Measurements from ENCODE around the gene RP9.
A peak's percentile ranks its signal among the peaks of the same experiment; 100 is the strongest.

Gene RP9

GRCh38 chr7:33066771-33067170 is 42.4 kb downstream of the RP9 start:
- Histone ChIP-seq H3K36me3 (ENCODE audit: control insufficient read depth in 1 of 2, insufficient read depth in 2 of 2, low read length in 2 of 2) (no peaks in the 10 kb centered on the region), H3K4me1 (ENCODE audit: control insufficient read depth in 1 of 2, insufficient read depth in 2 of 2, low read length in 2 of 2) (peaks cover 0 to 5% of the 10 kb centered on the region in 2 donors), H3K9me3 (ENCODE audit: control insufficient read depth in 1 of 2, low read length in 2 of 2) (peaks cover 10 to 16% of the 10 kb centered on the region in 2 donors), H3K27me3 (ENCODE audit: control insufficient read depth in 1 of 2, insufficient read depth in 2 of 2, low read length in 2 of 2) (no peaks in the 10 kb centered on the region), H3K4me3 (ENCODE audit: low read depth in 1 of 2, low read length in 2 of 2) (no peak overlapping the region), H3K9ac (ENCODE audit: low read depth in 1 of 2, low read length in 2 of 2) (no peak overlapping the region), H3K27ac (ENCODE audit: low read depth, low read length) (no peak overlapping the region)

DNA sequence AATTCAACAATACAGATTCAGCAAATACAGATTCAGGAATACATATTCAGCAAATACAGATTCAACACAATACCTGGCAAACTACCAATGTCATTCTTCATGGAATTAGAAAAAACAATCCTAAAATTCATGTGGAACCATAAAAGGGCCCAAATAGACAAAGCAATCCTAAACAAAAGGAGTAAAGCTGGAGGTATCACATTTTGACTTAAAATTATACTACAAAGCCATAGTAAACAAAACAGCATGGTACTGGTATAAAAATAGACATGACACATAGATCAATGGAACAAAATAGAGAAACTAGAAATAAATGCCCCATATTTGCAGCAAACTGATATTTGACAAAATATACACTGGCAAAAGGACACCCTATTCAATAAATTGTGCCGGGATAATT is 43.2 kb downstream of the RP9 start:
- H3K4me1 ChIP-seq (ENCODE audit: control insufficient read depth in 1 of 2, insufficient read depth in 2 of 2, low read length in 2 of 2) = peaks cover 5 to 12% of the 10 kb centered on the region in 2 donors
- H3K27ac ChIP-seq (ENCODE audit: low read depth, low read length) = no peak overlapping the region
- H3K27me3 ChIP-seq (ENCODE audit: control insufficient read depth in 1 of 2, insufficient read depth in 2 of 2, low read length in 2 of 2) = no peaks in the 10 kb centered on the region
- peaks cover 10 to 16% of the 10 kb centered on the region in 2 donors for H3K9me3 ChIP-seq (ENCODE audit: control insufficient read depth in 1 of 2, low read length in 2 of 2)
- no peaks in the 10 kb centered on the region for H3K36me3 ChIP-seq (ENCODE audit: control insufficient read depth in 1 of 2, insufficient read depth in 2 of 2, low read length in 2 of 2)
- no peak overlapping the region for H3K4me3 ChIP-seq (ENCODE audit: low read depth in 1 of 2, low read length in 2 of 2)
- no peak overlapping the region for H3K9ac ChIP-seq (ENCODE audit: low read depth in 1 of 2, low read length in 2 of 2)

GRCh38 chr7:33062782-33063443 is 46.3 kb downstream of the RP9 start:
- peak overlapping the region; percentile 85 to 89 for H3K4me3 ChIP-seq (ENCODE audit: low read depth in 1 of 2, low read length in 2 of 2)
- peak overlapping the region; percentile 97 for H3K27ac ChIP-seq (ENCODE audit: low read depth, low read length)
- H3K4me1 ChIP-seq (ENCODE audit: control insufficient read depth in 1 of 2, insufficient read depth in 2 of 2, low read length in 2 of 2) = peaks cover 13 to 21% of the 10 kb centered on the region in 2 donors
- H3K9me3 ChIP-seq (ENCODE audit: control insufficient read depth in 1 of 2, low read length in 2 of 2) = peaks cover 0 to 6% of the 10 kb centered on the region in 2 donors
- no peaks in the 10 kb centered on the region for H3K36me3 ChIP-seq (ENCODE audit: control insufficient read depth in 1 of 2, insufficient read depth in 2 of 2, low read length in 2 of 2)
- H3K9ac ChIP-seq (ENCODE audit: low read depth in 1 of 2, low read length in 2 of 2) = peak overlapping the region; percentile 74 to 86
- no peaks in the 10 kb centered on the region for H3K27me3 ChIP-seq (ENCODE audit: control insufficient read depth in 1 of 2, insufficient read depth in 2 of 2, low read length in 2 of 2)

DNA sequence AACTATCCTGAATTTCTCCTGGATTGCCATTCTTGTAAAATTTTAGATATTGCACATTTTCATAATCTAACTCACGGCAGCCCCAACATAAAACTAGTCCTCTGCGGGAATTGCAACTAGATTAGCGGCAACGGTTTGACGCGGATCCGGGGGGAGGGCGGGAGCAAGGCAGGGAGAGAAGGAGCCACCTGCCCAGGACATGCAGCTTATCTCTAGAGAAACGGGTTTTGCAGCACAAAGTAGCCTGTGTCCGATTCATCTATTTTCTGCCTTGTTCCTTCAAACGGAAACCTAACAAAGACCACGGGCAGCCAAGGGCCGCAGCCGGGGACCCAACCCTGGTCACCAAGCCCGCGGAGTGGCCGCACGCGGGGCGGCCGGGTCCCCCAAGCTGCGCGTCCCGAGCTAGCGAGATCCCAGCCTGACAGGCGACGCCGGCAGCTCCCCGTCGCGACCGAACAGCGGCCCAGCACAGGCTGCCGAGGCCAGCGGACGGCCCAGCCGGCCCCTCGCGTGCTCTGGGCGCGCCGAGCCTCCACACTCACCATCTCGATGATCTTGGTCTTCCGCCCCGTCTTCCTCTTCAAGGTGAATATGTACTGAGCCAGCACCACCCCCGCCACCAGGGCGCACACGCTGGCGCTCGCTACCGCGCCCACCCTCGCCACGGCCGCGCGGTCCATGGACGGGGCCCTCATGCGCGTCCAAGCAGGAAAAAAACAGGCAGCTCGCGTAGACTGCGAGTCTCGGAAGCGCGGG is 47.0 kb downstream of the RP9 start, which contains the start of gene NT5C3A:
Gene NT5C3A, minus strand, starts transcription at position 754 of the 759 bp plus-strand sequence. Its CDS starts 71 bp downstream, at position 683.
- H3K4me3 ChIP-seq (ENCODE audit: low read depth in 1 of 2, low read length in 2 of 2) = peak within 1 kb of the TSS; percentile 85 to 89
- peak within 1 kb of the TSS; percentile 97 for H3K27ac ChIP-seq (ENCODE audit: low read depth, low read length)
- peaks cover 0 to under 1% of the 10 kb centered on the region in 2 donors for H3K36me3 ChIP-seq (ENCODE audit: control insufficient read depth in 1 of 2, insufficient read depth in 2 of 2, low read length in 2 of 2)
- peaks cover 13 to 21% of the 10 kb centered on the region in 2 donors for H3K4me1 ChIP-seq (ENCODE audit: control insufficient read depth in 1 of 2, insufficient read depth in 2 of 2, low read length in 2 of 2)
- peaks cover 0 to 6% of the 10 kb centered on the region in 2 donors for H3K9me3 ChIP-seq (ENCODE audit: control insufficient read depth in 1 of 2, low read length in 2 of 2)
- H3K9ac ChIP-seq (ENCODE audit: low read depth in 1 of 2, low read length in 2 of 2) = peak within 1 kb of the TSS; percentile 74 to 87
- no peaks in the 10 kb centered on the region for H3K27me3 ChIP-seq (ENCODE audit: control insufficient read depth in 1 of 2, insufficient read depth in 2 of 2, low read length in 2 of 2)

DNA sequence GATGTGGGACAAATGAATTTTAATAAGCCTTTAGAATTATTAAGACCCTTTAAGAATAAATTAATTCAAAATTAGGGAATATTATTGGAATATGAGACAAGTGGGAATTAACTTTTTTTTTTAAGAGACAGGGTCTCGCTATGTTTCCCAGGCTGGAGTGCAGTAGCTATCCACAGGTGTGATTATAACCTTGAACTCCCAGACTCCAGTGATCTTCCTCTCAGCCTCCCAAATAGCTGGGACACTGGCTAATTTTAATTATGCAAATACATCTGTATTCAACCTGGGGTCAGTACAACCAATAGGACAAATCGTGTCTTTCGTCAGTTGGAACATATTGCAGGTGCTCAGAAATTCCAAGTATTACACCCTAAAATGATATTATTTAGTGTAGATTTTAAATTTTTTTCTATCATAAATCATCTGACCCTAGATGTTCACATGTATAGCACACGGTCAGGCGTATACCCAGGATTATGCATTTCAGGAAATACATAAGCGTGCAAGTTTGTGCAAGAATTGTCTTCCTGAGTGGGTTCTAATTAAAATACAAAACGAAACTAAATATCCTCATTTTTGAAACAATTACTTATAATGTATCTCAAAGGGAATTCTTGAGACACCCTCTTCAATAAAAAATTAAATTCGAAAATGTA is 47.8 kb downstream of the RP9 start:
- peaks cover 0 to 3% of the 10 kb centered on the region in 2 donors for H3K36me3 ChIP-seq (ENCODE audit: control insufficient read depth in 1 of 2, insufficient read depth in 2 of 2, low read length in 2 of 2)
- H3K9me3 ChIP-seq (ENCODE audit: control insufficient read depth in 1 of 2, low read length in 2 of 2) = peaks cover 0 to 6% of the 10 kb centered on the region in 2 donors
- H3K4me1 ChIP-seq (ENCODE audit: control insufficient read depth in 1 of 2, insufficient read depth in 2 of 2, low read length in 2 of 2) = peaks cover 13 to 21% of the 10 kb centered on the region in 2 donors
- H3K27ac ChIP-seq (ENCODE audit: low read depth, low read length) = no peak overlapping the region
- peak overlapping the region; percentile 85 to 89 for H3K4me3 ChIP-seq (ENCODE audit: low read depth in 1 of 2, low read length in 2 of 2)
- H3K27me3 ChIP-seq (ENCODE audit: control insufficient read depth in 1 of 2, insufficient read depth in 2 of 2, low read length in 2 of 2) = no peaks in the 10 kb centered on the region
- peak overlapping the region; percentile 74 to 87 for H3K9ac ChIP-seq (ENCODE audit: low read depth in 1 of 2, low read length in 2 of 2)

DNA sequence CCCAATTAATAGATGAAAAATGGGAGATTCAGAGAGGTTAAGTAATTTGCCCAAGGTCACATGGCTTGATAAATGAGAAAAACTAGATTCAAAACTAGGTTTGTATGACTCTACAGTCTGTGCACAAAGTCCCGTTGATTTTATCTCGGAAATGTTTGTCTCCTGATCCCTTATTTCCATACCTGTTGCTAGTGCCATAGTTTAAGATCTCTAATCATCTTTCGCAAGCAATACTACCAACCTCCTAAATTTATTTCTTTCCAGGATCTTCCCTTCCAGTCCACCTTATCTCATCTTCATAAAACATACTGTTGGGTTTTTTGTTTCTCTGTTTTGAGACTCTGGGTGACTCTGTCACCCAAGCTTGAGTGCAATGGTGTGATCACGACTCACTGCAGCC is 49.6 kb downstream of the RP9 start:
- Histone ChIP-seq H3K4me1 (ENCODE audit: control insufficient read depth in 1 of 2, insufficient read depth in 2 of 2, low read length in 2 of 2) (peaks cover 13 to 27% of the 10 kb centered on the region in 2 donors), H3K9me3 (ENCODE audit: control insufficient read depth in 1 of 2, low read length in 2 of 2) (no peaks in the 10 kb centered on the region), H3K4me3 (ENCODE audit: low read depth in 1 of 2, low read length in 2 of 2) (no peak overlapping the region), H3K36me3 (ENCODE audit: control insufficient read depth in 1 of 2, insufficient read depth in 2 of 2, low read length in 2 of 2) (peaks cover 0 to 3% of the 10 kb centered on the region in 2 donors), H3K9ac (ENCODE audit: low read depth in 1 of 2, low read length in 2 of 2) (no peak overlapping the region), H3K27ac (ENCODE audit: low read depth, low read length) (no peak overlapping the region), H3K27me3 (ENCODE audit: control insufficient read depth in 1 of 2, insufficient read depth in 2 of 2, low read length in 2 of 2) (no peaks in the 10 kb centered on the region)

DNA sequence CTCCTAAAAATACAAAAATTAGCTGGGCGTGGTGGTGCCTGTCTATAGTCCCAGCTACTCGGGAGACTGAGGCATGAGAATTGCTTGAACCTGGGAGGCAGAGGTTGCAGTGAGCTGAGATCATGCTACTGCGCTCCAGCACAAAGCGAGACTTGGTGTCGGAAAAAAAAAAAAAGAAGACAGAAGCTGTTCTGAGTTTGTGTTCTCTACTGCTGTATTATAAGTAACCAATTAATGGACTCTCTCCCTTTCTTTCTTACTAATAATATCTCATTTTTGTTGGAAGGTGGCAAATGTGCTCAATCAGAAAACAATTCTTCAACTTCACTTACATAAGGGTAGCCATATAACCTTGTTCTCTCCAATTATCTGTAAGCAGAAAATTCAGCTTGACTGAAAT is 54.0 kb downstream of the RP9 start:
- Histone ChIP-seq H3K4me1 (ENCODE audit: control insufficient read depth in 1 of 2, insufficient read depth in 2 of 2, low read length in 2 of 2) (peaks cover 5 to 20% of the 10 kb centered on the region in 2 donors), H3K27ac (ENCODE audit: low read depth, low read length) (no peak overlapping the region), H3K27me3 (ENCODE audit: control insufficient read depth in 1 of 2, insufficient read depth in 2 of 2, low read length in 2 of 2) (no peaks in the 10 kb centered on the region)

GRCh38 chr7:33054261-33054964 is 54.8 kb downstream of the RP9 start:
- Histone ChIP-seq H3K4me3 (ENCODE audit: low read depth in 1 of 2, low read length in 2 of 2) (no peak overlapping the region), H3K36me3 (ENCODE audit: control insufficient read depth in 1 of 2, insufficient read depth in 2 of 2, low read length in 2 of 2) (peaks cover 0 to 3% of the 10 kb centered on the region in 2 donors), H3K27ac (ENCODE audit: low read depth, low read length) (no peak overlapping the region), H3K9ac (ENCODE audit: low read depth in 1 of 2, low read length in 2 of 2) (no peak overlapping the region), H3K9me3 (ENCODE audit: control insufficient read depth in 1 of 2, low read length in 2 of 2) (no peaks in the 10 kb centered on the region), H3K4me1 (ENCODE audit: control insufficient read depth in 1 of 2, insufficient read depth in 2 of 2, low read length in 2 of 2) (peaks cover 7 to 15% of the 10 kb centered on the region in 2 donors), H3K27me3 (ENCODE audit: control insufficient read depth in 1 of 2, insufficient read depth in 2 of 2, low read length in 2 of 2) (no peaks in the 10 kb centered on the region)

More for the DNA sequence above, 54.0 kb downstream of the RP9 start:
- no peak overlapping the region for H3K9ac ChIP-seq (ENCODE audit: low read depth in 1 of 2, low read length in 2 of 2)
- no peaks in the 10 kb centered on the region for H3K9me3 ChIP-seq (ENCODE audit: control insufficient read depth in 1 of 2, low read length in 2 of 2)
- H3K4me3 ChIP-seq (ENCODE audit: low read depth in 1 of 2, low read length in 2 of 2) = no peak overlapping the region
- peaks cover 0 to 3% of the 10 kb centered on the region in 2 donors for H3K36me3 ChIP-seq (ENCODE audit: control insufficient read depth in 1 of 2, insufficient read depth in 2 of 2, low read length in 2 of 2)

DNA sequence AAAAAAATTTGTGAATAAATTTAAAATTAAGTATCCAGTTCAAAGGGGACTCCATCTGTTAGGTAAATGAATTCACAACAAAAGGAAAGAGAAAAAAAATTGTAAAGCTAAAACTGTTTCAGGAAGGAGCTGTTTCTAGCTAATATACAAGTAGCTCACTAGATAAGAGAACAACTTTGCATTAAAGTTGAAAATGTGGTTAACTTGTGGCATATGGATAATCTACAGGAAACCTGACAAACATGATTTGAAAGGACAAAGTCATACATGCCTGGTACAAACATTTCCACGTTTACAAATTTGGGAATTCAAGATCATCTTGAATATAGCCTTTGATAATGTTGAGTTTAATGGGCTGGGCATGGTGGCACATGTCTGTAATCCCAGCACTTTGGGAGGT is 55.5 kb downstream of the RP9 start:
- Histone ChIP-seq H3K27ac (ENCODE audit: low read depth, low read length) (no peak overlapping the region), H3K4me1 (ENCODE audit: control insufficient read depth in 1 of 2, insufficient read depth in 2 of 2, low read length in 2 of 2) (peaks cover 7 to 12% of the 10 kb centered on the region in 2 donors), H3K27me3 (ENCODE audit: control insufficient read depth in 1 of 2, insufficient read depth in 2 of 2, low read length in 2 of 2) (no peaks in the 10 kb centered on the region), H3K9ac (ENCODE audit: low read depth in 1 of 2, low read length in 2 of 2) (no peak overlapping the region), H3K9me3 (ENCODE audit: control insufficient read depth in 1 of 2, low read length in 2 of 2) (no peaks in the 10 kb centered on the region), H3K36me3 (ENCODE audit: control insufficient read depth in 1 of 2, insufficient read depth in 2 of 2, low read length in 2 of 2) (peaks cover 0 to 3% of the 10 kb centered on the region in 2 donors), H3K4me3 (ENCODE audit: low read depth in 1 of 2, low read length in 2 of 2) (no peak overlapping the region)
